ENCODE data around the gene C10orf120.

C10orf120 gene

GRCh38 chr10:122703483-122704448, 4.1 kb upstream of the C10orf120 start:
- peak; percentile 19 for DNase-seq (ENCODE audit: low read depth)

GRCh38 chr10:122702275-122702674, 2.6 kb upstream of the C10orf120 start:
- DNase-seq (ENCODE audit: low read depth): no peak

- no peak for DNase-seq (ENCODE audit: low read depth)
Measured at GRCh38 chr10:122701652-122702051, 2.0 kb upstream of the C10orf120 start.

- no peak for DNase-seq (ENCODE audit: low read depth)
Measured at GRCh38 chr10:122696687-122697086, 3.0 kb downstream of the C10orf120 start.

GRCh38 chr10:122692744-122693143, 6.9 kb downstream of the C10orf120 start:
- DNase-seq (ENCODE audit: low read depth): no peak

- DNase-seq (ENCODE audit: low read depth): no peak
Measured at GRCh38 chr10:122689146-122689820, 10.4 kb downstream of the C10orf120 start.

GRCh38 chr10:122688293-122688989, 11.2 kb downstream of the C10orf120 start:
- DNase-seq (ENCODE audit: low read depth): no peak

GRCh38 chr10:122682522-122682921, 17.1 kb downstream of the C10orf120 start:
- no peak for DNase-seq (ENCODE audit: low read depth)

- no peak for DNase-seq (ENCODE audit: low read depth)
Measured at GRCh38 chr10:122678266-122678665, 21.4 kb downstream of the C10orf120 start.

- DNase-seq (ENCODE audit: low read depth): no peak
Measured at GRCh38 chr10:122675278-122675677, 24.4 kb downstream of the C10orf120 start.

GRCh38 chr10:122674781-122675180, 24.9 kb downstream of the C10orf120 start:
- DNase-seq (ENCODE audit: low read depth): no peak

- DNase-seq (ENCODE audit: low read depth): no peak
Measured at GRCh38 chr10:122673731-122674130, 25.9 kb downstream of the C10orf120 start.

- DNase-seq (ENCODE audit: low read depth): no peak
Measured at GRCh38 chr10:122673269-122673668, 26.4 kb downstream of the C10orf120 start.

- DNase-seq (ENCODE audit: low read depth): no peak
Measured at GRCh38 chr10:122672655-122673054, 27.0 kb downstream of the C10orf120 start.

- no peak for DNase-seq (ENCODE audit: low read depth)
Measured at GRCh38 chr10:122671355-122671754, 28.3 kb downstream of the C10orf120 start.

GRCh38 chr10:122669842-122670241, 29.8 kb downstream of the C10orf120 start:
- no peak for DNase-seq (ENCODE audit: low read depth)

- DNase-seq (ENCODE audit: low read depth): no peak
Measured at GRCh38 chr10:122669045-122669444, 30.6 kb downstream of the C10orf120 start.

GRCh38 chr10:122665946-122666345, 33.7 kb downstream of the C10orf120 start:
- DNase-seq (ENCODE audit: low read depth): no peak

GRCh38 chr10:122665329-122665860, 34.3 kb downstream of the C10orf120 start:
- DNase-seq (ENCODE audit: low read depth): no peak

GRCh38 chr10:122664501-122664900, 35.1 kb downstream of the C10orf120 start:
- DNase-seq (ENCODE audit: low read depth): no peak

- no peak for DNase-seq (ENCODE audit: low read depth)
Measured at GRCh38 chr10:122663516-122664130, 36.0 kb downstream of the C10orf120 start.

GRCh38 chr10:122662231-122662630, 37.4 kb downstream of the C10orf120 start:
- no peak for DNase-seq (ENCODE audit: low read depth)
